ENCODE measurements around the gene RANBP3.

The RANBP3 gene

GRCh38 chr19:6014551-6015135 is 36.7 kb upstream of the RANBP3 start:
- H3F3A ChIP-seq (ENCODE audit: insufficient read depth, low read length), result no peaks in the 10 kb centered on the region
- H4K20me1 ChIP-seq (ENCODE audit: insufficient read depth, low read length), result no peaks in the 10 kb centered on the region
- no peak overlapping the region for H3K9ac ChIP-seq (ENCODE audit: low read length)
- no peak overlapping the region for H3K4me2 ChIP-seq (ENCODE audit: low read length)
- no peak overlapping the region for H3K27ac ChIP-seq (ENCODE audit: low read depth, low read length, poor library complexity, severe bottlenecking)
- no peaks in the 10 kb centered on the region for H3K9me3 ChIP-seq (ENCODE audit: low read length)
- no peak overlapping the region for H3K4me3 ChIP-seq (ENCODE audit: low read depth, low read length, poor library complexity, severe bottlenecking)
- H3K4me1 ChIP-seq (ENCODE audit: insufficient read depth, low read length, severe bottlenecking), result no peaks in the 10 kb centered on the region
- peaks cover 6% of the 10 kb centered on the region; the same call in 1 of the 2 replicates for H3K27me3 ChIP-seq (ENCODE audit: insufficient read depth, low read length)
- H2AFZ ChIP-seq (ENCODE audit: low read length), result no peak overlapping the region
- H3K79me2 ChIP-seq (ENCODE audit: insufficient read depth, low read length), result no peaks in the 10 kb centered on the region
- H3K9me2 ChIP-seq (ENCODE audit: low read depth, low read length), result no peaks in the 10 kb centered on the region
- H3K36me3 ChIP-seq (ENCODE audit: insufficient read depth, low read length), result no peaks in the 10 kb centered on the region
- TF ChIP-seq EZH2 (IDR thresholded peaks at IDR 0.05; ENCODE audit: borderline replicate concordance, low read length), result no peak
- TF ChIP-seq CTCF (IDR thresholded peaks at IDR 0.05; ENCODE audit: low read length), result no peak

GRCh38 chr19:6012426-6013170 is 34.7 kb upstream of the RANBP3 start:
- H2AFZ ChIP-seq (ENCODE audit: low read length), result no peak overlapping the region
- peaks cover 8% of the 10 kb centered on the region; the same call in 1 of the 2 replicates for H3K27me3 ChIP-seq (ENCODE audit: insufficient read depth, low read length)
- H3K27ac ChIP-seq (ENCODE audit: low read depth, low read length, poor library complexity, severe bottlenecking), result no peak overlapping the region
- H3F3A ChIP-seq (ENCODE audit: insufficient read depth, low read length), result no peaks in the 10 kb centered on the region
- H3K4me2 ChIP-seq (ENCODE audit: low read length), result no peak overlapping the region
- H3K9ac ChIP-seq (ENCODE audit: low read length), result no peak overlapping the region
- no peaks in the 10 kb centered on the region for H4K20me1 ChIP-seq (ENCODE audit: insufficient read depth, low read length)
- H3K36me3 ChIP-seq (ENCODE audit: insufficient read depth, low read length), result no peaks in the 10 kb centered on the region
- TF ChIP-seq EZH2 (IDR thresholded peaks at IDR 0.05; ENCODE audit: borderline replicate concordance, low read length), result no peak
- TF ChIP-seq CTCF (IDR thresholded peaks at IDR 0.05; ENCODE audit: low read length), result no peak
- H3K79me2 ChIP-seq (ENCODE audit: insufficient read depth, low read length), result no peaks in the 10 kb centered on the region
- H3K4me1 ChIP-seq (ENCODE audit: insufficient read depth, low read length, severe bottlenecking), result no peaks in the 10 kb centered on the region
- no peaks in the 10 kb centered on the region for H3K9me2 ChIP-seq (ENCODE audit: low read depth, low read length)
- H3K9me3 ChIP-seq (ENCODE audit: low read length), result no peaks in the 10 kb centered on the region
- no peak overlapping the region for H3K4me3 ChIP-seq (ENCODE audit: low read depth, low read length, poor library complexity, severe bottlenecking)

DNA sequence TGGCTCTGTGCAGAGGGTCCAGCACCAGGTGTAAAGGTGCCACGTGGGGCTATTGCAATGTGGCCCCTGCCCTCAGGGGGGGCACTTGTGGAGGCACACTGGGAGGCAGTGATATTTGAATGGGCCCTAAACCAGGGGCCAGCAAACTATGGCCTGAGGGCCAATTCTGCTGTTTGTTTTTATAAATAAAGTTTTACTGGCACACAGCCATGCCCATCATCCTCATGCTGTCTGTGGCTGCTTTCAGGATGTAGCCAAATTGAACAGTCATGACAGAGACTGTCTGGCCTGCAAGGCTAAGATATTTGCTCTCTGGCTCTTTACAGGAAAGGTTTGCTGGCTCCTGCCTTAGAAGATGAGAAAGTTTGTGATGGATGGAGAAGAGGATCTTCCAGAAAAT is 33.9 kb upstream of the RANBP3 start:
- Histone ChIP-seq H3K27me3 (ENCODE audit: insufficient read depth, low read length) (peaks cover 4% of the 10 kb centered on the region; the same call in 1 of the 2 replicates), H3K27ac (ENCODE audit: low read depth, low read length, poor library complexity, severe bottlenecking) (no peak overlapping the region), H4K20me1 (ENCODE audit: insufficient read depth, low read length) (no peaks in the 10 kb centered on the region), H3K9me2 (ENCODE audit: low read depth, low read length) (no peaks in the 10 kb centered on the region), H3K79me2 (ENCODE audit: insufficient read depth, low read length) (no peaks in the 10 kb centered on the region), H3K36me3 (ENCODE audit: insufficient read depth, low read length) (no peaks in the 10 kb centered on the region), H3K9me3 (ENCODE audit: low read length) (no peaks in the 10 kb centered on the region), H3K4me1 (ENCODE audit: insufficient read depth, low read length, severe bottlenecking) (no peaks in the 10 kb centered on the region), H3K9ac (ENCODE audit: low read length) (no peak overlapping the region), H3K4me2 (ENCODE audit: low read length) (no peak overlapping the region), H3F3A (ENCODE audit: insufficient read depth, low read length) (no peaks in the 10 kb centered on the region), H3K4me3 (ENCODE audit: low read depth, low read length, poor library complexity, severe bottlenecking) (no peak overlapping the region), H2AFZ (ENCODE audit: low read length) (no peak overlapping the region)
- no peak for TF ChIP-seq CTCF (IDR thresholded peaks at IDR 0.05; ENCODE audit: low read length)
- no peak for TF ChIP-seq EZH2 (IDR thresholded peaks at IDR 0.05; ENCODE audit: borderline replicate concordance, low read length)
